ENCODE results near the gene ACAD10. TPM values are rescaled to one million over a fixed set of nuclear protein-coding genes. Genes with fewer than 3 reads are reported as not detected.
A peak's percentile ranks its signal among the peaks of the same experiment; 100 is the strongest.
"Not testable (repeated sequence)": the region's sequence is repeated elsewhere in the genome, so short reads cannot be mapped to it uniquely, and the experiment has no call there.

The ACAD10 gene
- polyA plus RNA-seq, 4 donors = 22.5 to 50.0 (median 37.9) TPM

GRCh38 chr12:111748151-111748672 lies 62.4 kb downstream of the ACAD10 start:
- no peak for DNase-seq (ENCODE audit: low read depth in 4 of 4, low spot score in 3 of 4)

- DNase-seq (ENCODE audit: low read depth in 4 of 4, low spot score in 3 of 4) = no peak
These were observed 63.0 kb downstream of the ACAD10 start for GRCh38 chr12:111748867-111749266.

- no peak for DNase-seq (ENCODE audit: low read depth in 4 of 4, low spot score in 3 of 4)
These were observed 63.5 kb downstream of the ACAD10 start for GRCh38 chr12:111749391-111749790.

- DNase-seq (ENCODE audit: low read depth in 4 of 4, low spot score in 3 of 4) = no peak
These were observed 67.5 kb downstream of the ACAD10 start for GRCh38 chr12:111753144-111753881.

GRCh38 chr12:111754671-111755070 lies 68.8 kb downstream of the ACAD10 start:
- DNase-seq (ENCODE audit: low read depth in 4 of 4, low spot score in 3 of 4) = no peak

GRCh38 chr12:111756196-111756595 lies 70.3 kb downstream of the ACAD10 start:
- DNase-seq (ENCODE audit: low read depth in 4 of 4, low spot score in 3 of 4) = no peak

- DNase-seq (ENCODE audit: low read depth in 4 of 4, low spot score in 3 of 4) = no peak
These were observed 70.8 kb downstream of the ACAD10 start for GRCh38 chr12:111756681-111757080.

GRCh38 chr12:111757361-111758119 lies 71.7 kb downstream of the ACAD10 start:
- DNase-seq (ENCODE audit: low read depth in 4 of 4, low spot score in 3 of 4) = no peak

- DNase-seq (ENCODE audit: low read depth in 4 of 4, low spot score in 3 of 4) = no peak
These were observed 72.3 kb downstream of the ACAD10 start for GRCh38 chr12:111758120-111758561.

GRCh38 chr12:111759271-111759670 lies 73.4 kb downstream of the ACAD10 start:
- no peak for DNase-seq (ENCODE audit: low read depth in 4 of 4, low spot score in 3 of 4)

GRCh38 chr12:111759991-111760390 lies 74.1 kb downstream of the ACAD10 start:
- no peak for DNase-seq (ENCODE audit: low read depth in 4 of 4, low spot score in 3 of 4)

- no peak for DNase-seq (ENCODE audit: low read depth in 4 of 4, low spot score in 3 of 4)
These were observed 75.2 kb downstream of the ACAD10 start for GRCh38 chr12:111761099-111761498.

GRCh38 chr12:111761706-111762105 lies 75.9 kb downstream of the ACAD10 start:
- no peak for DNase-seq (ENCODE audit: low read depth in 4 of 4, low spot score in 3 of 4)

GRCh38 chr12:111763552-111763951 lies 77.7 kb downstream of the ACAD10 start:
- not testable (repeated sequence) for DNase-seq (ENCODE audit: low read depth in 4 of 4, low spot score in 3 of 4)

GRCh38 chr12:111764120-111764821 lies 78.4 kb downstream of the ACAD10 start:
- no peak for DNase-seq (ENCODE audit: low read depth in 4 of 4, low spot score in 3 of 4)

- DNase-seq (ENCODE audit: low read depth in 4 of 4, low spot score in 3 of 4) = peak in 2 of 4 donors; percentile 60 to 72
These were observed 80.9 kb downstream of the ACAD10 start, which contains the start of gene ALDH2 for GRCh38 chr12:111766608-111767361. Gene ALDH2, plus strand, starts transcription at chr12:111766933. Its CDS starts 50 bp downstream, at chr12:111766983.

- peak in 1 of 4 donors; percentile 16 for DNase-seq (ENCODE audit: low read depth in 4 of 4, low spot score in 3 of 4)
These were observed 81.7 kb downstream of the ACAD10 start for GRCh38 chr12:111767362-111768158.

GRCh38 chr12:111768159-111768895 lies 82.5 kb downstream of the ACAD10 start:
- DNase-seq (ENCODE audit: low read depth in 4 of 4, low spot score in 3 of 4) = no peak

GRCh38 chr12:111769599-111769998 lies 83.7 kb downstream of the ACAD10 start:
- no peak for DNase-seq (ENCODE audit: low read depth in 4 of 4, low spot score in 3 of 4)

Measured in left renal pelvis (tissue), 4 donors.